Activated naive CD8-positive, alpha-beta T cell treated with anti-CD3 and anti-CD28 coated beads, Interleukin-2, amount 10 ng/mL, durations not matched to agents 7 days and 5 days (primary cell): ENCODE measurements around the gene PKP4. TPM values are rescaled to one million over a fixed set of nuclear protein-coding genes. Genes with fewer than 3 reads are reported as not detected.

Experiments used
- ATAC-seq: fragments of 150-1000 bp; cut with Tn5 transposase; one replicate; pipeline ENCODE4 v1.10.0; 2021; ENCODE audit warnings: low read depth, moderate library complexity
- POLR2A ChIA-PET: fragments of 350-600 bp; sonication (Branson Sonifier 250); formaldehyde crosslinking; loops from one replicate; lab custom pipeline; 2021; ENCODE audit warnings: antibody characterized with exemption; lab: Charles Lee
- DNase-seq: peaks from one replicate; pipeline ENCODE4 v3.0.0; 2021
- H3K27ac Mint-ChIP-seq: one replicate; pipeline ENCODE4 v1.8.0; 2022; ENCODE audit warnings: mild to moderate bottlenecking, mixed read lengths
- H3K27me3 Mint-ChIP-seq: one replicate; pipeline ENCODE4 v1.8.0; 2022; ENCODE audit warnings: mild to moderate bottlenecking, moderate library complexity, mixed read lengths
- H3K36me3 Mint-ChIP-seq: one replicate; pipeline ENCODE4 v1.8.0; 2021; ENCODE audit warnings: mild to moderate bottlenecking, mixed read lengths
- H3K4me1 Mint-ChIP-seq: one replicate; pipeline ENCODE4 v1.8.0; 2021; ENCODE audit warnings: mixed read lengths
- H3K4me3 Mint-ChIP-seq: one replicate; pipeline ENCODE4 v1.8.0; 2022; ENCODE audit warnings: mild to moderate bottlenecking, moderate library complexity, mixed read lengths
- H3K9me3 Mint-ChIP-seq: one replicate; pipeline ENCODE4 v1.8.0; 2021; ENCODE audit warnings: mixed read lengths
- total RNA-seq, 2 experiments: library from RNA; stranded (reverse); gene quantifications; one replicate each; pipeline ENCODE4 v1.2.3, GENCODE V29; 2021

PKP4 gene
- total RNA-seq, 2 experiments from 2014 or later, result 37.0 to 37.8 TPM

- Mint-ChIP-seq H3K27ac (no peak overlapping the region), H3K36me3 (peaks cover 9% of the 10 kb centered on the region), H3K4me1 (peaks cover 11% of the 10 kb centered on the region), H3K27me3 (no peaks in the 10 kb centered on the region), H3K9me3 (no peaks in the 10 kb centered on the region), H3K4me3 (no peak overlapping the region)
- ATAC-seq (no peak), DNase-seq (no peak)
- POLR2A ChIA-PET, result no interaction called here
These were observed 21.5 kb downstream of the PKP4 start for GRCh38 chr2:158478237-158478636.

GRCh38 chr2:158478816-158479215 is 22.1 kb downstream of the PKP4 start:
- POLR2A ChIA-PET, result no interaction called here
- Mint-ChIP-seq H3K4me1 (peaks cover 11% of the 10 kb centered on the region), H3K27ac (no peak overlapping the region), H3K9me3 (no peaks in the 10 kb centered on the region), H3K27me3 (no peaks in the 10 kb centered on the region), H3K4me3 (no peak overlapping the region), H3K36me3 (peaks cover 10% of the 10 kb centered on the region)
- DNase-seq (no peak), ATAC-seq (no peak)

- peaks cover 10% of the 10 kb centered on the region for H3K36me3 Mint-ChIP-seq
- H3K9me3 Mint-ChIP-seq, result no peaks in the 10 kb centered on the region
- H3K4me1 Mint-ChIP-seq, result peaks cover 16% of the 10 kb centered on the region
- POLR2A ChIA-PET, result no interaction called here
- H3K4me3 Mint-ChIP-seq, result no peak overlapping the region
- ATAC-seq, result no peak
- DNase-seq, result no peak
- no peaks in the 10 kb centered on the region for H3K27me3 Mint-ChIP-seq
- H3K27ac Mint-ChIP-seq, result no peak overlapping the region
These were observed 24.4 kb downstream of the PKP4 start for GRCh38 chr2:158481116-158481515.

- ATAC-seq (no peak), DNase-seq (no peak)
- Mint-ChIP-seq H3K4me1 (peaks cover 8% of the 10 kb centered on the region), H3K27me3 (no peaks in the 10 kb centered on the region), H3K4me3 (no peak overlapping the region), H3K36me3 (peaks cover 9% of the 10 kb centered on the region), H3K9me3 (no peaks in the 10 kb centered on the region), H3K27ac (no peak overlapping the region)
- POLR2A ChIA-PET, result interaction anchor here (0.7 kb wide), 1 partner anchor 1175 kb away, joined by 3 read pairs; no protein-coding TSS in a partner anchor
These were observed 25.8 kb downstream of the PKP4 start for GRCh38 chr2:158482594-158482993.

- no peak for ATAC-seq
- Mint-ChIP-seq H3K36me3 (peaks cover 8% of the 10 kb centered on the region), H3K9me3 (no peaks in the 10 kb centered on the region), H3K4me1 (peaks cover 5% of the 10 kb centered on the region), H3K4me3 (no peak overlapping the region), H3K27ac (no peak overlapping the region), H3K27me3 (no peaks in the 10 kb centered on the region)
- POLR2A ChIA-PET, result no interaction called here
- DNase-seq, result no peak
These were observed 28.3 kb downstream of the PKP4 start for GRCh38 chr2:158484892-158485556.

GRCh38 chr2:158486150-158486969 is 29.6 kb downstream of the PKP4 start:
- Mint-ChIP-seq H3K27ac (no peak overlapping the region), H3K4me3 (no peak overlapping the region), H3K36me3 (peaks cover 5% of the 10 kb centered on the region), H3K4me1 (peaks cover 5% of the 10 kb centered on the region), H3K9me3 (no peaks in the 10 kb centered on the region), H3K27me3 (no peaks in the 10 kb centered on the region)
- no peak for ATAC-seq
- DNase-seq, result no peak
- POLR2A ChIA-PET, result no interaction called here

- ATAC-seq (no peak), DNase-seq (no peak)
- Mint-ChIP-seq H3K4me1 (peaks cover 5% of the 10 kb centered on the region), H3K27ac (no peak overlapping the region), H3K4me3 (no peak overlapping the region), H3K36me3 (peaks cover 5% of the 10 kb centered on the region), H3K27me3 (no peaks in the 10 kb centered on the region), H3K9me3 (no peaks in the 10 kb centered on the region)
- POLR2A ChIA-PET, result no interaction called here
These were observed 30.2 kb downstream of the PKP4 start for GRCh38 chr2:158486970-158487325.

GRCh38 chr2:158487419-158487818 is 30.7 kb downstream of the PKP4 start:
- H3K27ac Mint-ChIP-seq, result no peak overlapping the region
- H3K27me3 Mint-ChIP-seq, result no peaks in the 10 kb centered on the region
- H3K9me3 Mint-ChIP-seq, result no peaks in the 10 kb centered on the region
- POLR2A ChIA-PET, result no interaction called here
- no peak for DNase-seq
- peaks cover 2% of the 10 kb centered on the region for H3K36me3 Mint-ChIP-seq
- H3K4me1 Mint-ChIP-seq, result peaks cover 5% of the 10 kb centered on the region
- no peak overlapping the region for H3K4me3 Mint-ChIP-seq
- no peak for ATAC-seq

- Mint-ChIP-seq H3K4me1 (peaks cover 5% of the 10 kb centered on the region), H3K27ac (no peak overlapping the region), H3K4me3 (no peak overlapping the region), H3K27me3 (no peaks in the 10 kb centered on the region), H3K9me3 (no peaks in the 10 kb centered on the region), H3K36me3 (peaks cover 2% of the 10 kb centered on the region)
- DNase-seq (no peak), ATAC-seq (no peak)
- POLR2A ChIA-PET, result no interaction called here
These were observed 31.9 kb downstream of the PKP4 start for GRCh38 chr2:158488442-158489216.

- no peak overlapping the region for H3K27ac Mint-ChIP-seq
- H3K27me3 Mint-ChIP-seq, result no peaks in the 10 kb centered on the region
- no peaks in the 10 kb centered on the region for H3K9me3 Mint-ChIP-seq
- DNase-seq (no peak), ATAC-seq (no peak)
- peaks cover 3% of the 10 kb centered on the region for H3K4me1 Mint-ChIP-seq
- peaks cover 2% of the 10 kb centered on the region for H3K36me3 Mint-ChIP-seq
- no peak overlapping the region for H3K4me3 Mint-ChIP-seq
- POLR2A ChIA-PET, result no interaction called here
These were observed 32.8 kb downstream of the PKP4 start for GRCh38 chr2:158489366-158490112.

- no peaks in the 10 kb centered on the region for H3K27me3 Mint-ChIP-seq
- POLR2A ChIA-PET, result no interaction called here
- no peak overlapping the region for H3K4me3 Mint-ChIP-seq
- no peak for DNase-seq
- peaks cover 2% of the 10 kb centered on the region for H3K36me3 Mint-ChIP-seq
- H3K4me1 Mint-ChIP-seq, result no peaks in the 10 kb centered on the region
- ATAC-seq, result no peak
- H3K9me3 Mint-ChIP-seq, result no peaks in the 10 kb centered on the region
- H3K27ac Mint-ChIP-seq, result no peak overlapping the region
These were observed 34.3 kb downstream of the PKP4 start for GRCh38 chr2:158491072-158491471.

- Mint-ChIP-seq H3K4me3 (no peak overlapping the region), H3K4me1 (no peaks in the 10 kb centered on the region), H3K36me3 (peaks cover 6% of the 10 kb centered on the region), H3K27ac (no peak overlapping the region), H3K27me3 (no peaks in the 10 kb centered on the region), H3K9me3 (no peaks in the 10 kb centered on the region)
- DNase-seq, result no peak
- POLR2A ChIA-PET, result no interaction called here
- ATAC-seq, result no peak
These were observed 36.7 kb downstream of the PKP4 start for GRCh38 chr2:158493458-158493857.

- Mint-ChIP-seq H3K9me3 (no peaks in the 10 kb centered on the region), H3K4me3 (no peak overlapping the region), H3K27ac (no peak overlapping the region), H3K36me3 (peaks cover 6% of the 10 kb centered on the region), H3K27me3 (no peaks in the 10 kb centered on the region), H3K4me1 (no peaks in the 10 kb centered on the region)
- DNase-seq (no peak), ATAC-seq (no peak)
- POLR2A ChIA-PET, result no interaction called here
These were observed 38.4 kb downstream of the PKP4 start for GRCh38 chr2:158495175-158495574.
